Ovary (tissue), 3 donors: Measurements from ENCODE around the gene CENPO.

Source experiments
- EP300 ChIP-seq: sonication (generic); formaldehyde crosslinking; IDR thresholded peaks from one replicate; pipeline ENCODE4 v1.6.1; 2017; ENCODE audit warnings: antibody characterized with exemption
- POLR2A ChIP-seq: fragments of 450-650 bp; IDR thresholded peaks from one replicate; pipeline ENCODE4 v1.6.1; 2017; ENCODE audit warnings: antibody characterized with exemption, mild to moderate bottlenecking, moderate library complexity
- TF ChIP-seq, protein P1 (sequence below), 3 donors: fragments of 450-650 bp in 2 of 3; fragments of 200-600 bp in 1 of 3; IDR thresholded peaks; one replicate each; pipeline versions ENCODE4 v1.5.1 to v1.8.0; 2016 to 2022; ENCODE audit warnings: antibody characterized with exemption in 3 of 3, mild to moderate bottlenecking in 1 of 3
- donor health status: DM: no; HTN: no; CAD: no.

DNA sequence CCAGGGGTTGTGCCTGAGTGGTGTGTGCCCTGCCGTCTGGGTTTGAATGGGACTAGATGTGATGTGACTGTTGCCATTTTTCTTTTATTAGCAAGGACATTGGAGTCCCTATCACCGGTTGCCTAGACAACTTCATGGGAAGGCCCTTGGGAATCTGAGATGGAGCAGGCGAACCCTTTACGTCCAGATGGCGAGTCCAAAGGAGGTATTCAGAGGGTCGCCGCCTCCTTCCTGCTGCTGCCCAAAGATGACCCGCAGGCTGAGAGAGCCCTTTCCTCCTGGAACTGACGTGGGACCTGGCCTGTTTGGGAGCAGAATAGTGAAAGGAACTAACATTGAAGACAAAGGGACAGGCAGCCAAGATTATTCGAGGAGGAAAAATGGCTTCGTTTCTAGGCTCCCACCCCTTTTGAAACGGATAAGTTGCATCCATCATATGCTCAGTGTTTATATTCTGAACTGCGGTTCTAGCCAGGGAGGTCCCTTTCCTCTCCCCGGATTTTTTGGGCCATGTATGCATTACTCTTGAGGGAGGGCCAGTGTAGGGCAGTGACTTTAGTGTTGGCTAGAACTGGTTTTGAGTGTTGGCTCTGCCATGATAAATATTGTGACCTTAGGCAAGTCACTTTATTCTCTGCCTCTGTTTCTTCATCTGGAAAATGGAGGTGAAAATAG lies 673 bp downstream of the CENPO start:
- TF ChIP-seq EP300 (no peak), POLR2A (no peak)
- TF ChIP-seq, protein P1, sequence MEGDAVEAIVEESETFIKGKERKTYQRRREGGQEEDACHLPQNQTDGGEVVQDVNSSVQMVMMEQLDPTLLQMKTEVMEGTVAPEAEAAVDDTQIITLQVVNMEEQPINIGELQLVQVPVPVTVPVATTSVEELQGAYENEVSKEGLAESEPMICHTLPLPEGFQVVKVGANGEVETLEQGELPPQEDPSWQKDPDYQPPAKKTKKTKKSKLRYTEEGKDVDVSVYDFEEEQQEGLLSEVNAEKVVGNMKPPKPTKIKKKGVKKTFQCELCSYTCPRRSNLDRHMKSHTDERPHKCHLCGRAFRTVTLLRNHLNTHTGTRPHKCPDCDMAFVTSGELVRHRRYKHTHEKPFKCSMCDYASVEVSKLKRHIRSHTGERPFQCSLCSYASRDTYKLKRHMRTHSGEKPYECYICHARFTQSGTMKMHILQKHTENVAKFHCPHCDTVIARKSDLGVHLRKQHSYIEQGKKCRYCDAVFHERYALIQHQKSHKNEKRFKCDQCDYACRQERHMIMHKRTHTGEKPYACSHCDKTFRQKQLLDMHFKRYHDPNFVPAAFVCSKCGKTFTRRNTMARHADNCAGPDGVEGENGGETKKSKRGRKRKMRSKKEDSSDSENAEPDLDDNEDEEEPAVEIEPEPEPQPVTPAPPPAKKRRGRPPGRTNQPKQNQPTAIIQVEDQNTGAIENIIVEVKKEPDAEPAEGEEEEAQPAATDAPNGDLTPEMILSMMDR (IDR thresholded peaks at IDR 0.05) = no peak
